ENCODE data around the gene NCAM2. TPM values are rescaled to one million over a fixed set of nuclear protein-coding genes. Genes with fewer than 3 reads are reported as not detected.

The NCAM2 gene
- polyA plus RNA-seq, 3 donors = not detected

GRCh38 chr21:21230672-21231071, 232.5 kb downstream of the NCAM2 start:
- no peaks in the 10 kb centered on the region for H4K20me1 ChIP-seq (ENCODE audit: insufficient read depth, low read length)
- Mint-ChIP-seq H3K4me1 (no peaks in the 10 kb centered on the region), H3K4me3 (no peak overlapping the region), H3K27ac (no peak overlapping the region), H3K36me3 (no peaks in the 10 kb centered on the region), H3K9me3 (no peaks in the 10 kb centered on the region), H3K27me3 (ENCODE audit: low read depth in 3 of 3) (no peaks in the 10 kb centered on the region)
- no peak for TF ChIP-seq CTCF (IDR thresholded peaks at IDR 0.05)
- no peak overlapping the region for H3K27ac ChIP-seq (ENCODE audit: low read depth in 1 of 2, low read length in 2 of 2)
- intact Hi-C loops (cut with micrococcal nuclease) = no loop called here
- H3K79me2 ChIP-seq (ENCODE audit: insufficient read depth, low read length) = no peaks in the 10 kb centered on the region
- H3K9ac ChIP-seq (ENCODE audit: insufficient read depth, low read length, poor library complexity, severe bottlenecking) = no peak overlapping the region
- no peaks in the 10 kb centered on the region for H3K27me3 ChIP-seq (ENCODE audit: control insufficient read depth in 2 of 2, insufficient read depth in 2 of 2, low read length in 2 of 2)
- no peak overlapping the region for H3K4me2 ChIP-seq (replicated peaks; ENCODE audit: extremely low read depth, low read length, poor library complexity, severe bottlenecking)
- H3K9me3 ChIP-seq (replicated peaks in 1 of 2; ENCODE audit: control insufficient read depth in 1 of 2, insufficient read depth in 1 of 2, low read length in 2 of 2) = no peaks in the 10 kb centered on the region
- no peak for DNase-seq
- no peak overlapping the region for H3K4me3 ChIP-seq (replicated peaks in 1 of 3; ENCODE audit: low read depth in 2 of 3, low read length in 3 of 3)
- 70% methylated on average over 2 of the region's 3 CpGs for WGBS (ENCODE audit: insufficient coverage)
- H2AFZ ChIP-seq (ENCODE audit: insufficient read depth, low read depth, low read length, poor library complexity, severe bottlenecking) = no peak overlapping the region
- H3K4me1 ChIP-seq (ENCODE audit: control insufficient read depth in 1 of 2, insufficient read depth in 2 of 2, low read length in 2 of 2) = no peaks in the 10 kb centered on the region
- H3K36me3 ChIP-seq (replicated peaks in 1 of 2; ENCODE audit: control insufficient read depth in 1 of 2, insufficient read depth in 2 of 2, low read length in 2 of 2) = no peaks in the 10 kb centered on the region

DNA sequence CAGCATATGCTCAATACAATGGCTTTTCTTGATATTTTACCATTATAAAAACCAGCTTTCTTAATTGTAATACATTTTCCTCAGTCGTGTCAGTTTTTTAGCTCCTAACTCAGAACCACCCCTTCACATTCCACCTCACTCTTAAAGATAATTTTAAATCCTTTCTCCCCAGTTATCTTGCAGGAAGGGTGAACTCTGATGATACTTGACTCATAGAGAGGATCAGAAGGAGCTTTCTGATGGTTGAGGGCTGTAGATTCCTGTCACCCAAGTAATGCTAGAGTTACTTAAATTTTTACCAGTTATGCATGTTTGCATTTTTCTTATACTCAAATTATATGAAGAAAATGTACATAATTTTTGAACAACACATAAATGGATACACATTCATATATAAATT, 233.7 kb downstream of the NCAM2 start:
- H3K4me1 ChIP-seq (ENCODE audit: control insufficient read depth in 1 of 2, insufficient read depth in 2 of 2, low read length in 2 of 2) = no peaks in the 10 kb centered on the region

More for the DNA sequence above, 233.7 kb downstream of the NCAM2 start:
- Histone ChIP-seq H3K36me3 (replicated peaks in 1 of 2; ENCODE audit: control insufficient read depth in 1 of 2, insufficient read depth in 2 of 2, low read length in 2 of 2) (no peaks in the 10 kb centered on the region), H3K27me3 (ENCODE audit: control insufficient read depth in 2 of 2, insufficient read depth in 2 of 2, low read length in 2 of 2) (no peaks in the 10 kb centered on the region), H3K4me2 (replicated peaks; ENCODE audit: extremely low read depth, low read length, poor library complexity, severe bottlenecking) (no peak overlapping the region), H3K9ac (ENCODE audit: insufficient read depth, low read length, poor library complexity, severe bottlenecking) (no peak overlapping the region), H3K27ac (ENCODE audit: low read depth in 1 of 2, low read length in 2 of 2) (no peak overlapping the region), H3K79me2 (ENCODE audit: insufficient read depth, low read length) (no peaks in the 10 kb centered on the region), H2AFZ (ENCODE audit: insufficient read depth, low read depth, low read length, poor library complexity, severe bottlenecking) (no peak overlapping the region), H3K4me3 (replicated peaks in 1 of 3; ENCODE audit: low read depth in 2 of 3, low read length in 3 of 3) (no peak overlapping the region), H3K9me3 (replicated peaks in 1 of 2; ENCODE audit: control insufficient read depth in 1 of 2, insufficient read depth in 1 of 2, low read length in 2 of 2) (no peaks in the 10 kb centered on the region), H4K20me1 (ENCODE audit: insufficient read depth, low read length) (no peaks in the 10 kb centered on the region)
- H3K4me1 Mint-ChIP-seq = no peaks in the 10 kb centered on the region
- H3K27ac Mint-ChIP-seq = no peak overlapping the region
- no peaks in the 10 kb centered on the region for H3K27me3 Mint-ChIP-seq (ENCODE audit: low read depth in 3 of 3)
- H3K4me3 Mint-ChIP-seq = no peak overlapping the region
- TF ChIP-seq CTCF (IDR thresholded peaks at IDR 0.05) = no peak
- WGBS (ENCODE audit: insufficient coverage) = no CpG with 5 or more reads among the region's 1 CpG
- H3K36me3 Mint-ChIP-seq = no peaks in the 10 kb centered on the region
- intact Hi-C loops (cut with micrococcal nuclease) = no loop called here
- no peak for DNase-seq
- H3K9me3 Mint-ChIP-seq = no peaks in the 10 kb centered on the region

All from CD14-positive monocyte (primary cell).